ENCODE results near the gene ACSF3. TPM values are rescaled to one million over a fixed set of nuclear protein-coding genes. Genes with fewer than 3 reads are reported as not detected.

Gene ACSF3
- total RNA-seq, 2 donors from 2014 or later = 34.8 to 35.5 TPM

DNA sequence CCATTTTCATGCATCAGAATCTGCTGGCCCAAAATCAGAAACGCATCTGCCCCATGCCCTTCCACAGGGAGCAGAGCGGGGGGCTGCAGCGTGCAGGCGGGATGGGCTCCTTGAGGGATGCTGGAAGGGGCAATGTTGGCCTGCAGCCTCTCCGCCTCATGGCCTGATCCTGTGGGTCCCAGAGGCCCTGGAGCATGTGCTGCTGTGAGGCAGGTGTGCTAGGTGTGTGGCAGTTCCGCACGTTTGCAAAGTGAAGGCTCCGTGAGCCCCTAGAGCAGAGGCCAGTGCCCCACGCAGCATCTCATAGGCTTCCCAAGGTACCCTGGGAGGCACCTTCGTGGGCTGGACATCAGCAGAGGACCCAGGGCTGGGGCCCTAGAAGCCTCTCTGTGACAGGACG, 41.5 kb downstream of the ACSF3 start:
- no peak overlapping the region for H3K27ac ChIP-seq (ENCODE audit: low read depth, low read length)
- no peaks in the 10 kb centered on the region for H3K27me3 ChIP-seq (ENCODE audit: control insufficient read depth, insufficient read depth, low read length, poor library complexity, severe bottlenecking)
- Mint-ChIP-seq H3K27ac (no peak overlapping the region), H3K9me3 (peaks cover 2% of the 10 kb centered on the region), H3K36me3 (ENCODE audit: low read depth) (peaks cover 41% of the 10 kb centered on the region), H3K27me3 (ENCODE audit: insufficient read depth) (no peaks in the 10 kb centered on the region), H3K4me3 (no peak overlapping the region), H3K4me1 (peaks cover 13% of the 10 kb centered on the region)
- no peak overlapping the region for H3K9ac ChIP-seq (ENCODE audit: extremely low read depth, low read length, poor library complexity, severe bottlenecking)
- H3K4me1 ChIP-seq (ENCODE audit: control insufficient read depth, insufficient read depth, low read length) = no peaks in the 10 kb centered on the region
- no peak for DNase-seq
- WGBS, 2 experiments (ENCODE audit: insufficient coverage in 1 of 2, insufficient read length in 1 of 2) = 92 to 96% methylated on average over 11 of the region's 11 CpGs
- peaks cover 4% of the 10 kb centered on the region for H3K9me3 ChIP-seq (ENCODE audit: control insufficient read depth, low read length)
- TF ChIP-seq, protein P1, sequence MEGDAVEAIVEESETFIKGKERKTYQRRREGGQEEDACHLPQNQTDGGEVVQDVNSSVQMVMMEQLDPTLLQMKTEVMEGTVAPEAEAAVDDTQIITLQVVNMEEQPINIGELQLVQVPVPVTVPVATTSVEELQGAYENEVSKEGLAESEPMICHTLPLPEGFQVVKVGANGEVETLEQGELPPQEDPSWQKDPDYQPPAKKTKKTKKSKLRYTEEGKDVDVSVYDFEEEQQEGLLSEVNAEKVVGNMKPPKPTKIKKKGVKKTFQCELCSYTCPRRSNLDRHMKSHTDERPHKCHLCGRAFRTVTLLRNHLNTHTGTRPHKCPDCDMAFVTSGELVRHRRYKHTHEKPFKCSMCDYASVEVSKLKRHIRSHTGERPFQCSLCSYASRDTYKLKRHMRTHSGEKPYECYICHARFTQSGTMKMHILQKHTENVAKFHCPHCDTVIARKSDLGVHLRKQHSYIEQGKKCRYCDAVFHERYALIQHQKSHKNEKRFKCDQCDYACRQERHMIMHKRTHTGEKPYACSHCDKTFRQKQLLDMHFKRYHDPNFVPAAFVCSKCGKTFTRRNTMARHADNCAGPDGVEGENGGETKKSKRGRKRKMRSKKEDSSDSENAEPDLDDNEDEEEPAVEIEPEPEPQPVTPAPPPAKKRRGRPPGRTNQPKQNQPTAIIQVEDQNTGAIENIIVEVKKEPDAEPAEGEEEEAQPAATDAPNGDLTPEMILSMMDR (conservative IDR thresholded peaks at IDR 0.05) = no peak
- no peak overlapping the region for H3K4me3 ChIP-seq (ENCODE audit: low read length)
- H3K36me3 ChIP-seq (ENCODE audit: control insufficient read depth, insufficient read depth, low read length) = peaks cover 15% of the 10 kb centered on the region

DNA sequence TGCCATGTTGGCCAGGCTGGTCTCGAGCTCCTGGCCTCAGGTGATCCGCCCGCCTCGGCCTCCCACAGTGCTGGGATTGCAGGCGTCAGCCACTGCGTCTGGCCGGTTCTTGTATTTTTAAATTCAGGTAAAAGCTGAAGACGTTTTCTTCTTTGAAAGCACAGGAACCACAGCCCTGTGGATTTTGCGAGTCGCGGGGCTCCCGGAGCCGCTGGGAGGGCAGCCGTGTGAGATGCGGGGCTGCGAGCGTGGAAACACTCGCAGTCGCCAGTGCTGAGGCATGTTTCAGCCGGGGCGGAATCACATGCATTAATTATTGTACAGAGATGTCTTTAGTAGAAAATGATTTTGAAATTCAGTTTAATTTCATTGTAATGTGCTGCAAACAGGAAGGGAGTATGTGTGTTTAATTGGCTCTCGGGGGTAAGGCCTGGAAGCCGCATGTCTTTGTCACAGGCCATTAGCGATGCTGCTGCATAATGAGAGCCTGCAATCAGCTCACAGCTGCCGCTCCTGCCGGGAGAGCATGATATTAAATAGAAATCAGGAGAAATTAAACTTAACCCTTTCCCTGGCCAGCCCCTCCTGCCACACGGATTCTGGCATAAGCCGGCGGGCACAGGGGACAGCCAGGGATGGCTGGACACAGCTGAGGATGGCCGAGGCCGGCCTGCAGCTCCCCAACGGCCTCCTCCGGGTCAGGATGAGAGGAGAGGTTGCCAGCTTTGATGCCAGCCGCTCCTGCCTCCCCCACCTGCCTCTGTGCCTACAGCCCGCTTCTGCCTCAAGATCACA, 42.5 kb downstream of the ACSF3 start:
- H3K27ac ChIP-seq (ENCODE audit: low read depth, low read length) = peak overlapping the region; percentile 51
- no peaks in the 10 kb centered on the region for H3K9me3 Mint-ChIP-seq
- no peak overlapping the region for H3K9ac ChIP-seq (ENCODE audit: extremely low read depth, low read length, poor library complexity, severe bottlenecking)
- no peak for DNase-seq
- no peaks in the 10 kb centered on the region for H3K9me3 ChIP-seq (ENCODE audit: control insufficient read depth, low read length)
- H3K27ac Mint-ChIP-seq = peak overlapping the region; percentile 81
- H3K4me3 ChIP-seq (ENCODE audit: low read length) = no peak overlapping the region
- peaks cover 13% of the 10 kb centered on the region for H3K4me1 Mint-ChIP-seq
- 93 to 96% methylated on average over 28 to 35 of the region's 35 CpGs for whole genome bisulfite sequencing, 2 experiments (ENCODE audit: insufficient coverage in 1 of 2, insufficient read length in 1 of 2)
- TF ChIP-seq, protein P1 (conservative IDR thresholded peaks at IDR 0.05) = no peak
- H3K27me3 Mint-ChIP-seq (ENCODE audit: insufficient read depth) = no peaks in the 10 kb centered on the region
- no peak overlapping the region for H3K4me3 Mint-ChIP-seq
- H3K36me3 ChIP-seq (ENCODE audit: control insufficient read depth, insufficient read depth, low read length) = peaks cover 15% of the 10 kb centered on the region
- H3K4me1 ChIP-seq (ENCODE audit: control insufficient read depth, insufficient read depth, low read length) = no peaks in the 10 kb centered on the region
- H3K27me3 ChIP-seq (ENCODE audit: control insufficient read depth, insufficient read depth, low read length, poor library complexity, severe bottlenecking) = no peaks in the 10 kb centered on the region
- H3K36me3 Mint-ChIP-seq (ENCODE audit: low read depth) = peaks cover 42% of the 10 kb centered on the region

DNA sequence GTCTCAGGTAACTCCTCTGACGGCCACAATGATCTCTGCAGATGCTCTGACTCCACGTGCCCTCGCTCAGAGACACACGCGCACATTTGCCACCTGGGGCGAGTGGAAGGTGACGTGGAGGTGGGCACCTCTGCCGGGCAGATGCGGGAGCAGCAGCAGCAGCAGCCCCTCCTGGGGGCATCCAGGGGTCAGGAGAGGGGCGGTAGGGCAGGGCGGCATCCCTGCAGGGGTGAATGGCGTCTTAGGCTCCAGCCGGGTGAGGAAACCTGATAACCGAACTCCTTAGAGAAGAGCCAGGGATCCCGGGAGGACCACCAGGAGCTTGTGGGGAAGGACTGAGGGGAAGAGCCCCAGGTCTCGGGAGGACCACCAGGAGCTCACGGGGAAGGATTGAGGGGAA, 43.3 kb downstream of the ACSF3 start:
- no peak overlapping the region for H3K27ac ChIP-seq (ENCODE audit: low read depth, low read length)
- Mint-ChIP-seq H3K4me1 (peaks cover 13% of the 10 kb centered on the region), H3K36me3 (ENCODE audit: low read depth) (peaks cover 39% of the 10 kb centered on the region), H3K4me3 (no peak overlapping the region), H3K9me3 (no peaks in the 10 kb centered on the region), H3K27ac (no peak overlapping the region), H3K27me3 (ENCODE audit: insufficient read depth) (no peaks in the 10 kb centered on the region)
- H3K4me1 ChIP-seq (ENCODE audit: control insufficient read depth, insufficient read depth, low read length) = no peaks in the 10 kb centered on the region
- peaks cover 15% of the 10 kb centered on the region for H3K36me3 ChIP-seq (ENCODE audit: control insufficient read depth, insufficient read depth, low read length)
- DNase-seq = no peak
- no peak overlapping the region for H3K4me3 ChIP-seq (ENCODE audit: low read length)
- H3K9me3 ChIP-seq (ENCODE audit: control insufficient read depth, low read length) = no peaks in the 10 kb centered on the region
- TF ChIP-seq, protein P1 (conservative IDR thresholded peaks at IDR 0.05) = no peak
- no peak overlapping the region for H3K9ac ChIP-seq (ENCODE audit: extremely low read depth, low read length, poor library complexity, severe bottlenecking)
- no peaks in the 10 kb centered on the region for H3K27me3 ChIP-seq (ENCODE audit: control insufficient read depth, insufficient read depth, low read length, poor library complexity, severe bottlenecking)
- WGBS, 2 experiments (ENCODE audit: insufficient coverage in 1 of 2, insufficient read length in 1 of 2) = 95 to 97% methylated on average over 13 to 17 of the region's 17 CpGs
